HepG2 (cell line): Measurements from ENCODE around the gene P3H4. TPM values are rescaled to one million over a fixed set of nuclear protein-coding genes. Genes with fewer than 3 reads are reported as not detected.

Source experiments
- ATAC-seq: fragments of 200-7000 bp; cut with Tn5 transposase; 3 replicates; pipeline ENCODE4 v1.9.1; 2020; ENCODE audit warnings: mild to moderate bottlenecking, moderate library complexity
- BruUV-seq: library from RNA; stranded (reverse); fragments of 400-500 nt; replicated peaks from 2 replicates; lab custom pipeline; 2021; lab: Mats Ljungman, UMichigan
- CTCF ChIA-PET: fragments of 300-600 bp; formaldehyde crosslinking; extraction: SDS; loops from one replicate; lab custom pipeline; 2021; ENCODE audit warnings: low total read pairs, inconsistent platforms, low intra/inter-chr PET ratio; lab: Yijun Ruan, JAX
- POLR2A ChIA-PET: fragments of 350-600 bp; sonication (Branson Sonifier 250); formaldehyde crosslinking; loops from one replicate; lab custom pipeline; 2020; ENCODE audit warnings: antibody characterized with exemption, inconsistent platforms; lab: Yijun Ruan, JAX
- DNase-seq: peaks from one replicate; pipeline ENCODE4 v3.0.0-alpha.2; 2015; ENCODE audit warnings: low spot score
- FAIRE-seq: peaks from 3 replicates; lab custom pipeline; 2011; peaks lifted over from hg19 to GRCh38; lab: Jason Lieb, UNC
- H2AFZ ChIP-seq: one replicate; pipeline ENCODE4 v1.6.1; 2011; ENCODE audit warnings: low read length, inconsistent platforms
- H3K27ac ChIP-seq: fragments of 300-600 bp; 3 replicates; pipeline ENCODE4 v1.8.0; 2011; ENCODE audit warnings: mixed run types, mild to moderate bottlenecking, mixed read lengths, low read length, inconsistent platforms; ENCODE audit not compliant: insufficient read depth; ENCODE audit errors: extremely low read length
- H3K27me3 ChIP-seq, 2 experiments: fragments of 200-600 bp in 1 of 2; 2 replicates in 1 of 2; 3 replicates in 1 of 2; pipeline versions ENCODE4 v1.6.0 to v1.8.0; 2011; ENCODE audit warnings: low read length in 2 of 2, mild to moderate bottlenecking in 2 of 2, moderate library complexity in 2 of 2, inconsistent platforms in 1 of 2; ENCODE audit not compliant: insufficient read depth in 2 of 2, control insufficient read depth in 1 of 2
- H3K36me3 ChIP-seq, 2 experiments: fragments of 200-600 bp in 1 of 2; replicated peaks in 1 of 2; 2 replicates in 1 of 2; 3 replicates in 1 of 2; pipeline versions ENCODE4 v1.5.1 to v1.8.0; 2011; ENCODE audit warnings: low read length in 2 of 2, inconsistent platforms in 1 of 2; ENCODE audit not compliant: insufficient read depth in 2 of 2, control insufficient read depth in 1 of 2
- H3K4me1 ChIP-seq: 2 replicates; pipeline ENCODE4 v1.5.1; 2012; ENCODE audit warnings: low read length, inconsistent platforms; ENCODE audit not compliant: insufficient read depth
- H3K4me2 ChIP-seq: 2 replicates; pipeline ENCODE4 v1.6.0; 2011; ENCODE audit warnings: low read depth, low read length, inconsistent platforms
- H3K4me3 ChIP-seq, 3 experiments: fragments of 200-600 bp in 1 of 3; sonication (generic), shearing (Covaris generic) in 1 of 3; replicated peaks in 1 of 3; 2 replicates each; pipeline ENCODE4 v1.5.1; 2011 to 2016; ENCODE audit warnings: low read length in 3 of 3, inconsistent platforms in 2 of 3, low read depth in 2 of 3, mild to moderate bottlenecking in 2 of 3, control low read depth in 1 of 3, mixed read lengths in 1 of 3; ENCODE audit not compliant: insufficient read depth in 1 of 3
- H3K79me2 ChIP-seq: one replicate; pipeline ENCODE4 v1.6.1; 2011; ENCODE audit warnings: low read length, inconsistent platforms; ENCODE audit not compliant: insufficient read depth
- H3K9ac ChIP-seq: 2 replicates; pipeline ENCODE4 v1.6.0; 2011; ENCODE audit warnings: mild to moderate bottlenecking, low read depth, low read length, inconsistent platforms; ENCODE audit not compliant: insufficient read depth
- H3K9me3 ChIP-seq: 2 replicates; pipeline ENCODE4 v1.5.1; 2012; ENCODE audit warnings: mild to moderate bottlenecking, low read length
- H4K20me1 ChIP-seq: 2 replicates; pipeline ENCODE4 v1.6.0; 2011; ENCODE audit warnings: inconsistent platforms, mild to moderate bottlenecking, low read length, moderate library complexity; ENCODE audit not compliant: insufficient read depth
- HIC2 ChIP-seq: sonication (generic); formaldehyde crosslinking; IDR thresholded peaks from 2 replicates; pipeline ENCODE4 v1.9.0; 2022; ENCODE audit warnings: low read depth, missing genetic modification reagents
- KMT2A ChIP-seq: sonication (generic); formaldehyde crosslinking; IDR thresholded peaks from 2 replicates; pipeline ENCODE4 v1.4.0; 2020; ENCODE audit warnings: missing genetic modification reagents
- STAG1 ChIP-seq: sonication (generic); formaldehyde crosslinking; IDR thresholded peaks from 2 replicates; pipeline ENCODE4 v1.4.0; 2020; ENCODE audit warnings: missing genetic modification reagents
- ZBTB46 ChIP-seq: sonication (generic); formaldehyde crosslinking; IDR thresholded peaks from 2 replicates; pipeline ENCODE4 v1.4.0; 2020; ENCODE audit warnings: mild to moderate bottlenecking, missing genetic modification reagents, borderline replicate concordance
- WGBS: methylation state at CpG from one replicate; pipeline ENCODE4 v1.1.6; 2017; ENCODE audit warnings: low lambda C conversion rate; 5-methylcytosine and 5-hydroxymethylcytosine counted together
- in situ Hi-C: cut with HindIII; loops from 2 replicates; pipeline ENCODE4 v1.10.0; 2017; ENCODE audit warnings: low pct_unique_long_range_greater_than_20kb; ENCODE audit not compliant: extremely low pct_ligation_motif_present
- intact Hi-C: fragments of 100-400 bp; cut with micrococcal nuclease; formaldehyde crosslinking; loops from one replicate; pipeline ENCODE4 v1.10.0; 2022; ENCODE audit not compliant: unreplicated experiment
- polyA plus RNA-seq, 8 experiments: library from polyadenylated mRNA; depleted of rRNA in 3 of 8; stranded (reverse) in 7 of 8; unstranded in 1 of 8; fragments of >200 nt; fragmentation: Illumina TruSeq in 4 of 8; extraction: Trizol in 4 of 8; gene quantifications; 2 replicates each; pipeline versions ENCODE4 v1.2.1 to v1.2.3, GENCODE V29; 2011 to 2016; ENCODE audit warnings: low read depth in 4 of 8, missing spikeins in 1 of 8, mixed read lengths in 1 of 8; ENCODE audit not compliant: insufficient read depth in 1 of 8
- total RNA-seq, 5 experiments: library from RNA; depleted of rRNA; stranded (reverse); fragments of >200 nt; fragmentation: Illumina TruSeq; extraction: Trizol; gene quantifications; 2 replicates each; pipeline ENCODE4 v1.2.3, GENCODE V29; 2016; ENCODE audit warnings: low read depth in 1 of 5

The P3H4 gene
- total and polyA plus RNA-seq, 2 of the 13 experiments (the other 11 are each of a cell fraction or from before 2014, with no cell fraction given) = 37.1 to 50.6 TPM

- H3K9ac ChIP-seq = no peak overlapping the region
- intact Hi-C loops (no loop called here), in situ Hi-C loops (no loop called here)
- no peak for ATAC-seq
- TF ChIP-seq KMT2A (CRISPR knock-in tag) (no peak), HIC2 (CRISPR knock-in tag) (no peak), ZBTB46 (CRISPR knock-in tag) (no peak), STAG1 (no peak)
- no peak overlapping the region for H2AFZ ChIP-seq
- no TSS peak for BruUV-seq
- no peaks in the 10 kb centered on the region for H3K36me3 ChIP-seq
- H3K4me1 ChIP-seq = peaks cover 56% of the 10 kb centered on the region
- CTCF ChIA-PET = interaction anchor here (0.9 kb wide), 1 partner anchor 20 kb away, joined by 3 read pairs; no protein-coding TSS in a partner anchor
- DNase-seq = no peak
- 92% methylated on average over 13 of the region's 13 CpGs for WGBS
- POLR2A ChIA-PET = interaction anchor here (1.0 to 2.8 kb wide), 3 partner anchors 8 to 17 kb away, joined by 3 to 14 read pairs (median 4); no protein-coding TSS in a partner anchor
- H3K9me3 ChIP-seq = no peaks in the 10 kb centered on the region
- peaks cover 6% of the 10 kb centered on the region for H3K79me2 ChIP-seq
- H3K27ac ChIP-seq = no peak overlapping the region
- no peak for FAIRE-seq
- H4K20me1 ChIP-seq = peaks cover 3% of the 10 kb centered on the region
- H3K4me3 ChIP-seq = no peak overlapping the region
- H3K27me3 ChIP-seq = no peaks in the 10 kb centered on the region
- no peak overlapping the region for H3K4me2 ChIP-seq
Observed at GRCh38 chr17:41781404-41782110, 30.2 kb downstream of the P3H4 start.
